SK-N-SH (cell line): ENCODE results near the gene PNCK. TPM values are rescaled to one million over a fixed set of nuclear protein-coding genes. Genes with fewer than 3 reads are reported as not detected.

Experiments
- CTCF ChIA-PET: fragments of 300-600, 350-600 bp; formaldehyde crosslinking; extraction: SDS; loops from one replicate; lab custom pipeline; 2021; lab: Yijun Ruan, JAX
- POLR2A ChIA-PET: fragments of 350-600 bp; sonication (Branson Sonifier 250); formaldehyde crosslinking; extraction: SDS; loops from one replicate; lab custom pipeline; 2020; ENCODE audit warnings: antibody characterized with exemption, inconsistent platforms; lab: Yijun Ruan, JAX
- DNase-seq: peaks from one replicate; pipeline ENCODE4 v3.0.0; 2012
- H2AFZ ChIP-seq: fragments of 200-600 bp; sonication (generic); 2 replicates; pipeline ENCODE4 v1.8.1; 2016; ENCODE audit warnings: antibody characterized with exemption, mild to moderate bottlenecking, low read depth
- H3F3A ChIP-seq: fragments of 200-600 bp; sonication (generic); replicated peaks from 2 replicates; pipeline ENCODE3; 2016; ENCODE audit warnings: antibody characterized with exemption, mild to moderate bottlenecking; ENCODE audit not compliant: insufficient read depth
- H3K27ac ChIP-seq, 2 experiments: fragments of 200-500 bp in 1 of 2; fragments of 200-600 bp in 1 of 2; sonication (Bioruptor generic) in 1 of 2; sonication (generic), shearing (Covaris generic) in 1 of 2; 2 replicates each; pipeline versions ENCODE4 v1.5.1 to v1.6.1; 2014 to 2016; ENCODE audit warnings: low read depth in 2 of 2, inconsistent platforms in 1 of 2, low read length in 1 of 2, mild to moderate bottlenecking in 1 of 2, mixed read lengths in 1 of 2
- H3K27me3 ChIP-seq: fragments of 200-600 bp; sonication (generic), shearing (Covaris generic); 2 replicates; pipeline ENCODE4 v1.6.1; 2016; ENCODE audit warnings: mixed run types; ENCODE audit not compliant: insufficient read depth
- H3K36me3 ChIP-seq, 2 experiments: fragments of 200-500 bp in 1 of 2; fragments of 200-600 bp in 1 of 2; sonication (Bioruptor generic) in 1 of 2; sonication (generic) in 1 of 2; replicated peaks in 1 of 2; 2 replicates each; pipeline versions ENCODE3 to v1.5.1; 2014 to 2016; ENCODE audit warnings: low read length in 1 of 2, mild to moderate bottlenecking in 1 of 2; ENCODE audit not compliant: insufficient read depth in 2 of 2, control insufficient read depth in 1 of 2
- H3K4me1 ChIP-seq, 2 experiments: fragments of 200-500 bp in 1 of 2; fragments of 200-600 bp in 1 of 2; sonication (Bioruptor generic) in 1 of 2; sonication (generic), shearing (Covaris generic) in 1 of 2; 2 replicates each; pipeline versions ENCODE4 v1.5.1 to v1.6.1; 2014 to 2016; ENCODE audit warnings: low read depth in 1 of 2, low read length in 1 of 2, mixed run types in 1 of 2; ENCODE audit not compliant: insufficient read depth in 2 of 2, control insufficient read depth in 1 of 2
- H3K4me2 ChIP-seq: fragments of 200-600 bp; sonication (generic), shearing (Covaris generic); 2 replicates; pipeline ENCODE4 v1.6.1; 2017; ENCODE audit warnings: mixed run types
- H3K4me3 ChIP-seq, 2 experiments: fragments of 200-500 bp in 1 of 2; fragments of 200-600 bp in 1 of 2; sonication (Bioruptor generic) in 1 of 2; sonication (generic), shearing (Covaris generic) in 1 of 2; 2 replicates each; pipeline versions ENCODE4 v1.5.1 to v1.8.1; 2014 to 2016; ENCODE audit warnings: low read depth in 2 of 2, inconsistent platforms in 1 of 2, low read length in 1 of 2, mild to moderate bottlenecking in 1 of 2, mixed read lengths in 1 of 2, moderate library complexity in 1 of 2
- H3K79me2 ChIP-seq: fragments of 200-600 bp; sonication (generic); 2 replicates; pipeline ENCODE4 v1.8.1; 2017; ENCODE audit warnings: mild to moderate bottlenecking; ENCODE audit not compliant: insufficient read depth
- H3K9ac ChIP-seq: fragments of 200-600 bp; sonication (generic); 2 replicates; pipeline ENCODE4 v1.6.1; 2017; ENCODE audit warnings: mixed run types
- H3K9me2 ChIP-seq: fragments of 200-600 bp; sonication (generic); 2 replicates; pipeline ENCODE4 v1.6.1; 2017; ENCODE audit warnings: mixed run types
- H3K9me3 ChIP-seq: fragments of 200-600 bp; sonication (generic); 2 replicates; pipeline ENCODE4 v1.6.1; 2017; ENCODE audit warnings: mixed run types, mild to moderate bottlenecking, moderate library complexity
- H4K20me1 ChIP-seq: fragments of 200-600 bp; sonication (generic); 2 replicates; pipeline ENCODE4 v1.6.1; 2017; ENCODE audit warnings: mild to moderate bottlenecking, mixed run types; ENCODE audit not compliant: insufficient read depth
- EP300 ChIP-seq, 2 experiments: IDR thresholded peaks; 2 replicates each; pipeline versions ENCODE4 v1.4.0 to v1.6.1; 2012; ENCODE audit warnings: borderline replicate concordance in 1 of 2, low read depth in 1 of 2, low read length in 1 of 2
- FOSL2 ChIP-seq: IDR thresholded peaks from 2 replicates; pipeline ENCODE4 v1.4.0; 2012; ENCODE audit warnings: low read depth, mild to moderate bottlenecking, moderate library complexity, borderline replicate concordance
- JUND ChIP-seq: IDR thresholded peaks from 2 replicates; pipeline ENCODE4 v1.4.0; 2012
- MAX ChIP-seq: IDR thresholded peaks from 2 replicates; pipeline ENCODE4 v1.4.0; 2012; ENCODE audit warnings: low read depth
- MXI1 ChIP-seq: IDR thresholded peaks from 2 replicates; pipeline ENCODE4 v1.6.1; 2012; ENCODE audit warnings: mild to moderate bottlenecking, low read depth, low read length, improper control_type of control experiment
- NRF1 ChIP-seq: IDR thresholded peaks from 2 replicates; pipeline ENCODE4 v1.6.1; 2012; ENCODE audit warnings: low read depth, mild to moderate bottlenecking, low read length
- RCOR1 ChIP-seq: fragments of 150-350 bp; IDR thresholded peaks from 2 replicates; pipeline ENCODE4 v1.6.1; 2017; ENCODE audit warnings: antibody characterized with exemption, low read length
- REST ChIP-seq: IDR thresholded peaks from 2 replicates; pipeline ENCODE4 v1.6.1; 2012; ENCODE audit warnings: mild to moderate bottlenecking, low read depth, low read length, moderate library complexity
- YY1 ChIP-seq: IDR thresholded peaks from 2 replicates; pipeline ENCODE4 v1.4.0; 2012; ENCODE audit warnings: low read depth, mild to moderate bottlenecking
- WGBS: methylation state at CpG from one replicate; pipeline ENCODE4 v1.1.6; 2017; ENCODE audit warnings: low lambda C conversion rate; 5-methylcytosine and 5-hydroxymethylcytosine counted together
- polyA plus RNA-seq, 3 experiments: library from polyadenylated mRNA; depleted of rRNA; stranded (reverse); fragments of >200 nt; gene quantifications; 2 replicates each; pipeline ENCODE4 v1.2.3, GENCODE V29; 2012
- TF ChIP-seq, protein P1 (sequence below): fragments of 150-350 bp; IDR thresholded peaks from 2 replicates; pipeline ENCODE4 v1.6.1; 2017; ENCODE audit warnings: antibody characterized with exemption, low read length, low read depth, borderline replicate concordance
- TF ChIP-seq, protein P2 (sequence below): IDR thresholded peaks from 2 replicates; pipeline ENCODE4 v1.4.0; 2012; ENCODE audit warnings: low read depth, borderline replicate concordance

The PNCK gene
- polyA plus RNA-seq, 1 of the 3 experiments (the other 2 are of a cell fraction), result 1.2 TPM

DNA sequence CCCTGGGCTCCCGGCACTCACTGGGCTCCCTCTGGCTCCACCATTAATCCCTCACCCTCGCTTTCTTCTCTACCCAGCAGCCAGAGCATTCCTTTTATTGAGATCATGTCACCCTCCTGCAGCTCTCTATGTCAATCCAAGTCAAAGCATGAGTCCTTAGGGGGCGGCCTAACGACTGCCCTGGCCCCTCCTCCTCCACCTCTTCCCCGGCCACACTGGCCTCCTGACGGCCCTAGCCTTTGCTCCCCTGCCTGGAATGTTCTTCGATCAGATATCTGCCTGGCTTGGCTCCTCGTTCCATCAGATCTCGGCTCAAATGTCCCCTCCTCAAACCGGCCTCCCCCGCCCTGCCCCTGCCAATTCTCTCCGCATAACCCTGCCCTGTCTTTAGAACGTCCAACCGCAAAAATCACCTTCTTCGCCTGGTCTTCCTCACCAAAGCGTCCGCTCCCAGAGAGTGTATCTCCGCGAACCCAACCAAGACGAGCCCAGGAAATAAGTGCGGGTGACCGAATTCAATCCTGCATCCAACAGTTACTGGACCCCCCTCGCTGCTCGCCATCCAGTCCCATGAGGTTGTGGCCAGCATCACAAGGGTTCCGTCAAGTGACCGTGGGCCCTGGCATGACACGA, 722 bp upstream of the PNCK start:
- H3K9me2 ChIP-seq, result no peaks in the 10 kb centered on the region
- DNase-seq, result no peak
- WGBS, result 66% methylated on average over 27 of the region's 27 CpGs
- ChIA-PET POLR2A (no interaction called here), CTCF (no interaction called here)
- no peak overlapping the region for H3K4me2 ChIP-seq
- no peak overlapping the region for H2AFZ ChIP-seq
- H3K79me2 ChIP-seq, result no peaks in the 10 kb centered on the region
- H3K27me3 ChIP-seq, result peaks cover 6% of the 10 kb centered on the region; the same call in 1 of the 2 replicates
- H3K36me3 ChIP-seq, result no peaks in the 10 kb centered on the region
- H4K20me1 ChIP-seq, result no peaks in the 10 kb centered on the region
- H3K9me3 ChIP-seq, result no peaks in the 10 kb centered on the region
- H3K4me3 ChIP-seq, result no peak overlapping the region
- no peaks in the 10 kb centered on the region; a peak in 1 of 4 replicates for H3K4me1 ChIP-seq
- no peak overlapping the region for H3K9ac ChIP-seq
- TF ChIP-seq MAX (no peak), NRF1 (no peak), RCOR1 (no peak), REST (no peak)
- TF ChIP-seq, protein P1, sequence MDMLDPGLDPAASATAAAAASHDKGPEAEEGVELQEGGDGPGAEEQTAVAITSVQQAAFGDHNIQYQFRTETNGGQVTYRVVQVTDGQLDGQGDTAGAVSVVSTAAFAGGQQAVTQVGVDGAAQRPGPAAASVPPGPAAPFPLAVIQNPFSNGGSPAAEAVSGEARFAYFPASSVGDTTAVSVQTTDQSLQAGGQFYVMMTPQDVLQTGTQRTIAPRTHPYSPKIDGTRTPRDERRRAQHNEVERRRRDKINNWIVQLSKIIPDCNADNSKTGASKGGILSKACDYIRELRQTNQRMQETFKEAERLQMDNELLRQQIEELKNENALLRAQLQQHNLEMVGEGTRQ, result no peak
- TF ChIP-seq, all 33 proteins: peak for 0
- no peak overlapping the region for H3K27ac ChIP-seq
- no peaks in the 10 kb centered on the region for H3F3A ChIP-seq

DNA sequence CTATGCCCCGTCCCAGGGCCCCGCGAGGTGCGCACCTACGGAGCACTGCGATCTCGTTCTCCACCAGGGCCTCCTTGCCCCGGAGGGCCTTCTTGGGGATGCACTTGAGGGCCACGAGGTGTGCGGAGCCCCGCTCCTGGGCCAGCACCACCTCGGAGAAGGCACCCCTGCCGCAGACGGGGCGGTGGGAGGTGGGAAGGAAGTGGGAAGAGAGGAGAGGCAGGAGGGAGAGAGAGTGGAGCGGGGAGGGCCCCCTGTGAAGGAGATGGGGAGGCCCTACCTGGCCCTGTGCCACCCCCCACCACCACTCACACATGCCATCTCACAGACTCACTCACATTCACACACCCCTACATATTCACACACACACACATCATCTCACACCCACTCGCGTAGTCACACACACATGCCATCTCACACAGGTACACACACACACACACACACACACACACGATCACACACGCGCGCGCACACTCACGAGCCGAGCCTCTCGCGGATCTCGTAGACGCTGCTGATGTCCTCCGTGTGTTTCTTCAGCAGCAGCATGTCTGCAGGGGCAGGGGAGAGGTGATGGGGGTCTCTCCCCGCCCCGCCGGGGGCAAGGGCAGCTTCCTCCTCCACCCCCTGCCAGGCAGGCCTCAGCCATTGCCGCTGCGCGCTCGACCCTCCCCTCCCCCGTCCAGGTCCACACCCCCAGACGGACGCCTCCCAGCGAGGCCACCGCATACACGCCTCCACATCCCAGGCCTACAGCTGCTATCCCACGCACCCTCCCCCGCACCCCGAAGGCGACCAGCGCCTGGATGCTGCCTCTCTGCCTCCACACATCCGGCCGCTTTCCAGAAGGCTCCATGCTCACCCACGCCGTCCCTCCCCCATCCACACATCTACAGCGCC, 834 bp downstream of the PNCK start:
- H3K9ac ChIP-seq, result no peak overlapping the region
- H3K4me1 ChIP-seq, result no peaks in the 10 kb centered on the region; a peak in 1 of 4 replicates
- 0 out of 2 replicates have a peak, but pooled peaks cover 6% of the 10 kb centered on the region for H3K27me3 ChIP-seq
- no peak overlapping the region for H3K27ac ChIP-seq
- H3K79me2 ChIP-seq, result no peaks in the 10 kb centered on the region
- peak; percentile 68 for DNase-seq
- H3K4me2 ChIP-seq, result no peak overlapping the region
- ChIA-PET CTCF (interaction anchor here (0.8 to 8.9 kb wide), 4 partner anchors 14 to 135 kb away, joined by 3 to 106 read pairs (median 3); partner anchors contain the start of genes DUSP9 and SLC6A8), POLR2A (interaction anchor here (0.6 kb wide), 1 partner anchor 12 kb away, joined by 3 read pairs; no protein-coding TSS in a partner anchor)
- H3K9me3 ChIP-seq, result no peaks in the 10 kb centered on the region
- H3K4me3 ChIP-seq, result no peak overlapping the region
- H2AFZ ChIP-seq, result no peak overlapping the region
- no peaks in the 10 kb centered on the region for H3K36me3 ChIP-seq
- H3K9me2 ChIP-seq, result no peaks in the 10 kb centered on the region
- 62% methylated on average over 39 of the region's 53 CpGs for WGBS
- no peaks in the 10 kb centered on the region for H4K20me1 ChIP-seq
- H3F3A ChIP-seq, result no peaks in the 10 kb centered on the region
- TF ChIP-seq, protein P2, sequence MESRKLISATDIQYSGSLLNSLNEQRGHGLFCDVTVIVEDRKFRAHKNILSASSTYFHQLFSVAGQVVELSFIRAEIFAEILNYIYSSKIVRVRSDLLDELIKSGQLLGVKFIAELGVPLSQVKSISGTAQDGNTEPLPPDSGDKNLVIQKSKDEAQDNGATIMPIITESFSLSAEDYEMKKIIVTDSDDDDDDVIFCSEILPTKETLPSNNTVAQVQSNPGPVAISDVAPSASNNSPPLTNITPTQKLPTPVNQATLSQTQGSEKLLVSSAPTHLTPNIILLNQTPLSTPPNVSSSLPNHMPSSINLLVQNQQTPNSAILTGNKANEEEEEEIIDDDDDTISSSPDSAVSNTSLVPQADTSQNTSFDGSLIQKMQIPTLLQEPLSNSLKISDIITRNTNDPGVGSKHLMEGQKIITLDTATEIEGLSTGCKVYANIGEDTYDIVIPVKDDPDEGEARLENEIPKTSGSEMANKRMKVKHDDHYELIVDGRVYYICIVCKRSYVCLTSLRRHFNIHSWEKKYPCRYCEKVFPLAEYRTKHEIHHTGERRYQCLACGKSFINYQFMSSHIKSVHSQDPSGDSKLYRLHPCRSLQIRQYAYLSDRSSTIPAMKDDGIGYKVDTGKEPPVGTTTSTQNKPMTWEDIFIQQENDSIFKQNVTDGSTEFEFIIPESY, result no peak
- TF ChIP-seq MXI1 (no peak), FOSL2 (no peak), YY1 (no peak), JUND (no peak), EP300 (IDR thresholded peaks at IDR 0.05; ENCODE audit: borderline replicate concordance in 1 of 2, low read depth in 1 of 2, low read length in 1 of 2) (no peak), REST (no peak)
